Esophagus squamous epithelium (tissue), 4 donors: ENCODE measurements around the gene BIRC6.

Source experiments
- POLR2A ChIP-seq, 4 donors: fragments of 450-650 bp; IDR thresholded peaks; one replicate each; pipeline ENCODE4 v1.6.1; 2017; ENCODE audit warnings: antibody characterized with exemption in 4 of 4, mild to moderate bottlenecking in 4 of 4, moderate library complexity in 3 of 4
- TF ChIP-seq, protein P1 (sequence below), 6 experiments: fragments of 450-650 bp in 4 of 6; fragments of 200-600 bp in 2 of 6; sonication (generic) in 2 of 6; IDR thresholded peaks; one replicate each; pipeline ENCODE4 v1.5.1; 2016 to 2019; ENCODE audit warnings: antibody characterized with exemption in 6 of 6, mild to moderate bottlenecking in 4 of 6, moderate library complexity in 4 of 6

DNA sequence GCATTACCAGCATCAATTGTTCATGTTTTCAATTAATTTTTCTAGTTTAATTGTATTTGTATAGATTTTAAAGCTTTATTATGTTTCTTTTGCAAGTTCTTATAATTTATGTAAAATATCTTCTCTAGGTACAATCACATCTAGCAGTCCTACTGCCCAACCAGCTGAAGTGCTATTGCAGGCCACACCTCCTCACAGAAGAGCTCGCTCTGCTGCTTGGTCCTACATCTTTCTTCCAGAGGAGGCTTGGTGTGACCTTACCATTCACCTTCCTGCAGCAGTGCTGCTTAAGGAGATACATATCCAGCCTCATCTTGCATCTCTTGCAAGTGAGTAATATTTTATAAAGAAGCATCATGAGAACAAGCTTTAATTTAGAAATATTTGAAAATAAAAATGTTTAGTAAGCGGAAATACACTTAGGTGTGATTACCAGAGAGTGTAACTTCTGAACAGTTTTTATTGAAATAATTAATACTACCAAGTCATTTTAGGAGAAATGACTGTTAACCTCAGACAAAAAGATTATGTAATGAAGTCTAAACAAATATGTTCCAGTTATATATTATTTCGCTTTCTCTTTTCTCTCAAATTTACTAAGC is 148.2 kb downstream of the BIRC6 start:
- TF ChIP-seq, protein P1, sequence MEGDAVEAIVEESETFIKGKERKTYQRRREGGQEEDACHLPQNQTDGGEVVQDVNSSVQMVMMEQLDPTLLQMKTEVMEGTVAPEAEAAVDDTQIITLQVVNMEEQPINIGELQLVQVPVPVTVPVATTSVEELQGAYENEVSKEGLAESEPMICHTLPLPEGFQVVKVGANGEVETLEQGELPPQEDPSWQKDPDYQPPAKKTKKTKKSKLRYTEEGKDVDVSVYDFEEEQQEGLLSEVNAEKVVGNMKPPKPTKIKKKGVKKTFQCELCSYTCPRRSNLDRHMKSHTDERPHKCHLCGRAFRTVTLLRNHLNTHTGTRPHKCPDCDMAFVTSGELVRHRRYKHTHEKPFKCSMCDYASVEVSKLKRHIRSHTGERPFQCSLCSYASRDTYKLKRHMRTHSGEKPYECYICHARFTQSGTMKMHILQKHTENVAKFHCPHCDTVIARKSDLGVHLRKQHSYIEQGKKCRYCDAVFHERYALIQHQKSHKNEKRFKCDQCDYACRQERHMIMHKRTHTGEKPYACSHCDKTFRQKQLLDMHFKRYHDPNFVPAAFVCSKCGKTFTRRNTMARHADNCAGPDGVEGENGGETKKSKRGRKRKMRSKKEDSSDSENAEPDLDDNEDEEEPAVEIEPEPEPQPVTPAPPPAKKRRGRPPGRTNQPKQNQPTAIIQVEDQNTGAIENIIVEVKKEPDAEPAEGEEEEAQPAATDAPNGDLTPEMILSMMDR (IDR thresholded peaks at IDR 0.05) = no peak
- no peak for TF ChIP-seq POLR2A (IDR thresholded peaks at IDR 0.05)
